Measurements from ENCODE around the gene RIPK3.

RIPK3 gene

GRCh38 chr14:24298892-24299254 is 40.9 kb downstream of the RIPK3 start:
- FAIRE-seq, result no peak

GRCh38 chr14:24297190-24297964 is 42.4 kb downstream of the RIPK3 start:
- no peak for FAIRE-seq

GRCh38 chr14:24296341-24297157 is 43.2 kb downstream of the RIPK3 start:
- FAIRE-seq, result no peak

GRCh38 chr14:24293525-24293924 is 46.3 kb downstream of the RIPK3 start:
- FAIRE-seq, result no peak

GRCh38 chr14:24292118-24292807 is 47.5 kb downstream of the RIPK3 start:
- no peak for FAIRE-seq

- no peak for FAIRE-seq
These were observed 48.2 kb downstream of the RIPK3 start for GRCh38 chr14:24291446-24292117.

- FAIRE-seq, result no peak
These were observed 49.0 kb downstream of the RIPK3 start for GRCh38 chr14:24290746-24291145.

GRCh38 chr14:24289649-24290280 is 50.0 kb downstream of the RIPK3 start:
- no peak for FAIRE-seq

GRCh38 chr14:24286996-24287395 is 52.8 kb downstream of the RIPK3 start:
- FAIRE-seq, result no peak

All from TTC549 (cell line).